Kidney (tissue), 14 donors: ENCODE results near the gene FSTL1. TPM values are rescaled to one million over a fixed set of nuclear protein-coding genes. Genes with fewer than 3 reads are reported as not detected.

Experiments
- DNase-seq, 5 donors: peaks; one replicate each; pipeline ENCODE4 v3.0.0-alpha.2; 2013 to 2020
- FAIRE-seq: peaks from 2 replicates; lab custom pipeline; 2012; peaks lifted over from hg19 to GRCh38; lab: Jason Lieb, UNC
- H3K27ac ChIP-seq, 2 donors: one replicate each; pipeline ENCODE4 v1.7.0; 2013; ENCODE audit warnings: low read depth in 2 of 2, low read length in 2 of 2, inconsistent platforms in 1 of 2
- H3K27me3 ChIP-seq: one replicate; pipeline ENCODE4 v1.7.1; 2013; ENCODE audit warnings: low read length, inconsistent platforms; ENCODE audit not compliant: control insufficient read depth, insufficient read depth
- H3K36me3 ChIP-seq, 3 donors: one replicate each; pipeline versions ENCODE4 v1.7.0 to v1.7.1; 2013; ENCODE audit warnings: low read length in 3 of 3, control low read depth in 1 of 3, inconsistent platforms in 1 of 3; ENCODE audit not compliant: insufficient read depth in 3 of 3, control insufficient read depth in 2 of 3
- H3K4me1 ChIP-seq, 3 donors: one replicate each; pipeline versions ENCODE4 v1.7.0 to v1.7.1; 2013; ENCODE audit warnings: low read length in 3 of 3, inconsistent platforms in 1 of 3, low read depth in 1 of 3; ENCODE audit not compliant: control insufficient read depth in 2 of 3, insufficient read depth in 2 of 3
- H3K4me3 ChIP-seq, 3 donors: one replicate each; pipeline versions ENCODE4 v1.7.0 to v1.8.1; 2013; ENCODE audit warnings: low read length in 3 of 3, control low read depth in 1 of 3, inconsistent platforms in 1 of 3
- H3K9ac ChIP-seq, 3 donors: one replicate each; pipeline versions ENCODE4 v1.7.0 to v1.7.1; 2013; ENCODE audit warnings: low read length in 3 of 3, control low read depth in 1 of 3, inconsistent platforms in 1 of 3
- H3K9me3 ChIP-seq, 3 donors: one replicate each; pipeline versions ENCODE4 v1.7.0 to v1.7.1; 2013; ENCODE audit warnings: low read length in 3 of 3, control low read depth in 1 of 3, inconsistent platforms in 1 of 3; ENCODE audit not compliant: control insufficient read depth in 2 of 3, insufficient read depth in 1 of 3
- intact Hi-C: fragments of 100-400 bp; cut with DNase I; formaldehyde crosslinking; loops from one replicate; pipeline ENCODE4 v1.11.1; 2022
- polyA plus RNA-seq: library from polyadenylated mRNA; stranded (reverse); fragments of 350-450 nt; fragmentation: Illumina TruSeq; extraction: RNeasy Lipid Tissue Mini Kit (QIAGEN cat#74804); gene quantifications from one replicate; pipeline ENCODE4 v1.2.3, GENCODE V29; 2014; ENCODE audit warnings: low read depth, low replicate concordance; ENCODE audit not compliant: insufficient read depth
- total RNA-seq: library from RNA; stranded (reverse); fragmentation: NEBNext Ultra II Directional; extraction: Animal tissue kit (Norgen Biotek cat#: 25700); gene quantifications from one replicate; pipeline ENCODE4 v1.2.1, GENCODE V29; 2021
- TF ChIP-seq, protein P1 (sequence below): IDR thresholded peaks from 3 replicates; pipeline ENCODE4 v1.5.1; 2012; ENCODE audit warnings: mild to moderate bottlenecking, moderate library complexity, borderline replicate concordance; ENCODE audit not compliant: insufficient read depth; ENCODE audit errors: extremely low read depth
- donor health status: control.
- donor health status: control.
- donor health status: control.
- donor health status: control.
- donor health status: control.
- donor health status: DM: yes; HTN: yes; CAD: no.
- donor health status: Normal renal cell carcinoma (clear cell type).

Gene FSTL1
- total and polyA plus RNA-seq, 2 donors from 2014 or later: 31.1 to 193 TPM

DNA sequence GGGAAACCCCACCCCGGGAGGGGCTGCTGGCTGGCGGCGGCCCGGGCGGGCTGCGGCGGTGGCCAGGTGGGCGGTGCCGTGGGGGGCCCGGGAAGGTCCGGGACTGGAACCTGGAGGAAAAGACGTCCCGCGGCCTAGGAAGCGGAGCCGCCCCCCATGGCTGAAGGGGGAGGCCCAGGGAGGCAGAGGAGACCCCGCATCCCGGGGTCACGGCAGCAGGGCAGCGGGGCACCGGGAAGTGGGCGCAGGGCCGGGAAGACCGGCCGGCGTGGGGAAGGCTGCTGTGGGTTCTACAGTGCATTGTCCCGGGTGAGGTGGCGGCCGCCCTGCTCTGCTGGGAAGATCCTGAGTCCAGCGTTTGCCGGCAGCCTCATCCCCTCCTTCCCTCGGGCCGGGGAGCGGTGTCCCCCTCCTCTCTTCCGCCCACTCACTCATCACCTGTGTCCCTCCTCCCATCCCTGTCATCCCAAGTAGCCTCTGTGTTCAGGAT, 525 bp upstream of the FSTL1 start:
- H3K9me3 ChIP-seq: no peaks in the 10 kb centered on the region
- DNase-seq: peak; percentile 79 to 89 (median 85)
- H3K27me3 ChIP-seq: no peaks in the 10 kb centered on the region
- FAIRE-seq: no peak
- peak overlapping the region in 2 of 3 donors; percentile 30 to 78 for H3K4me3 ChIP-seq
- intact Hi-C loops: no loop called here
- peak overlapping the region in 1 of 2 donors; percentile 41 for H3K27ac ChIP-seq
- peak overlapping the region in 1 of 3 donors; percentile 27 for H3K9ac ChIP-seq
- H3K36me3 ChIP-seq: peaks cover 0 to 5% (median 0%) of the 10 kb centered on the region in 3 donors
- TF ChIP-seq, protein P1, sequence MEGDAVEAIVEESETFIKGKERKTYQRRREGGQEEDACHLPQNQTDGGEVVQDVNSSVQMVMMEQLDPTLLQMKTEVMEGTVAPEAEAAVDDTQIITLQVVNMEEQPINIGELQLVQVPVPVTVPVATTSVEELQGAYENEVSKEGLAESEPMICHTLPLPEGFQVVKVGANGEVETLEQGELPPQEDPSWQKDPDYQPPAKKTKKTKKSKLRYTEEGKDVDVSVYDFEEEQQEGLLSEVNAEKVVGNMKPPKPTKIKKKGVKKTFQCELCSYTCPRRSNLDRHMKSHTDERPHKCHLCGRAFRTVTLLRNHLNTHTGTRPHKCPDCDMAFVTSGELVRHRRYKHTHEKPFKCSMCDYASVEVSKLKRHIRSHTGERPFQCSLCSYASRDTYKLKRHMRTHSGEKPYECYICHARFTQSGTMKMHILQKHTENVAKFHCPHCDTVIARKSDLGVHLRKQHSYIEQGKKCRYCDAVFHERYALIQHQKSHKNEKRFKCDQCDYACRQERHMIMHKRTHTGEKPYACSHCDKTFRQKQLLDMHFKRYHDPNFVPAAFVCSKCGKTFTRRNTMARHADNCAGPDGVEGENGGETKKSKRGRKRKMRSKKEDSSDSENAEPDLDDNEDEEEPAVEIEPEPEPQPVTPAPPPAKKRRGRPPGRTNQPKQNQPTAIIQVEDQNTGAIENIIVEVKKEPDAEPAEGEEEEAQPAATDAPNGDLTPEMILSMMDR: no peak
- peaks cover 0 to 13% (median 5%) of the 10 kb centered on the region in 3 donors for H3K4me1 ChIP-seq

DNA sequence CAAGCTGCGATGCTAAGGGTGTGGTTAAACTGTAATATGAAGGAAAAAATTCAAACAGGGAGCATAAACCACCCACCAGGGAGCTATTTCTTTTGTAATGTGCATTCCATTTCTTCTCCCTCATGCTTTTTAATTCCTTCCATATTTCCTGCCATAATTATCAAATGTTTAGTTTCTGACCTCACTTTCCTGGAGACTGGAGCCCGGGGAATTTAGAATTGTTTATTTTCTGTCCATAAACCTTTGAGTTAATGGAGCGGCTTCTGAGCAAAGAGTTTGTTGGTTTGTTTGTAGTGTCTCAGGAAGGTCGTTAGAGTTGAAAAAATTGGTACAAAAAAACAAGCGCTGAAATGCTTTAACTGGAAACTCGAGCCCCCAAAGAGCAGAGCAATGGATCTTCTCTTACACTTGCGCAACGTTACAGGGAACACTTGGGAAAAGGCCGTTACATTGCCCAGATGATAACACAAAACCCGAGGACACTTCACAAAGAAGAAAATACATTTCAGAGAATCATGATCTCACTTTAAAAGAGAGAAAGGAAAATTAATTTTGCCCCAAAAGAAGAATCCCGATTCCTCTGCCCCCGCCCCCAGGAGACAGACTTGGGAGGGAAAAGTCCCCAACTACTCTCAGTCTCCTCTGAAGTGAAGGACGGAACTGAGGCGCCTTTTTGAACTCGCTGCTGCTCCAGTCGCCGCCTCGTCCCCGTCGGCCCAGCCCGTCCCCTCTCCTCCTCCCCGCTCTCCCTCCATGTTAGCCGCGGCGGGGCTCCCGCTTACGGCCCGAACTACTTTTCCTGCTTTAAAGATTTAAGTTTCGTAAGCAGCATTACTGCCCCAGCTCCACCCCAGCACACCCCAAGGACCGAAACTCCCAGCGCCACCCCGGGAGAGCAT, 842 bp downstream of the FSTL1 start:
- TF ChIP-seq, protein P1: no peak
- Histone ChIP-seq H3K36me3 (peaks cover 0 to 5% (median 0%) of the 10 kb centered on the region in 3 donors), H3K27me3 (no peaks in the 10 kb centered on the region), H3K27ac (peak overlapping the region; percentile 78 to 87), H3K4me3 (peak overlapping the region; percentile 65 to 78 (median 78)), H3K4me1 (peaks cover 0 to 13% (median 5%) of the 10 kb centered on the region in 3 donors), H3K9me3 (no peaks in the 10 kb centered on the region), H3K9ac (peak overlapping the region; percentile 54 to 83 (median 73))
- intact Hi-C loops: loop anchor here (10.0 kb wide), 1 partner anchor 95 kb away; no protein-coding TSS in a partner anchor
- DNase-seq: peak in 4 of 5 donors; percentile 61 to 82 (median 78)
- no peak for FAIRE-seq

DNA sequence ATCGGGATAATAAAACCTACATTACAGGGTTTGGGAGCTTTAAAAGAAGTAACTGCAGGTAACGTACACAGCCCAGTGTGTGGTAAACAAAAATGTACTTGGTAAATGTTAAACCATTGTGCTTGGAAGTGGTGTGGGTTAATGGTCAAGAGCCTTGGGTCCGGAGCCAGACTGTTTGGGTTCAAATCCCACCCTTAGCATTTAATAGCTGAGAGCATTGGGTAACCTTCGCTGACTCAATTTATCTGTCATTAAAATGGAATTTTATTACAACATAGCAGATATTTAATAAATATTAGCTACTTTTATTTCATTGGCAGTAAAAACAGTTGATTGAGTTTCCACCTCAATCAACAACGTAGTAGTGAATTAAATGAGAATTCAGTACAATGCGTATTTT, 1.5 kb downstream of the FSTL1 start:
- H3K36me3 ChIP-seq: peaks cover 0 to 5% (median 0%) of the 10 kb centered on the region in 3 donors
- H3K4me1 ChIP-seq: peaks cover 0 to 13% (median 5%) of the 10 kb centered on the region in 3 donors
- intact Hi-C loops: loop anchor here (10.0 kb wide), 1 partner anchor 96 kb away; no protein-coding TSS in a partner anchor
- no peak for FAIRE-seq
- peak overlapping the region; percentile 65 to 78 (median 78) for H3K4me3 ChIP-seq
- no peaks in the 10 kb centered on the region for H3K27me3 ChIP-seq
- peak in 1 of 5 donors; percentile 6 for DNase-seq
- no peak overlapping the region for H3K27ac ChIP-seq
- no peaks in the 10 kb centered on the region for H3K9me3 ChIP-seq
- TF ChIP-seq, protein P1: no peak
- H3K9ac ChIP-seq: peak overlapping the region in 2 of 3 donors; percentile 73 to 83
